ACC112 (cell line): ENCODE data around the gene RCOR2.

Experiments
- H2AFZ ChIP-seq: fragments of 200-600 bp; sonication (generic); one replicate; pipeline ENCODE4 v1.6.0; 2017; ENCODE audit warnings: antibody characterized with exemption, low read length; ENCODE audit not compliant: unreplicated experiment
- H3K27ac ChIP-seq: fragments of 200-600 bp; sonication (generic); 2 replicates; pipeline ENCODE4 v1.5.1; 2014; ENCODE audit warnings: low read depth, mild to moderate bottlenecking, antibody characterized with exemption, low read length, moderate library complexity
- H3K27me3 ChIP-seq: fragments of 200-600 bp; sonication (generic); 2 replicates; pipeline ENCODE4 v1.6.1; 2014; ENCODE audit warnings: mild to moderate bottlenecking, antibody characterized with exemption, low read length, moderate library complexity, mixed read lengths; ENCODE audit not compliant: insufficient read depth
- H3K36me3 ChIP-seq: fragments of 200-600 bp; sonication (generic); 2 replicates; pipeline ENCODE4 v1.6.1; 2016; ENCODE audit warnings: mild to moderate bottlenecking, antibody characterized with exemption, low read length, moderate library complexity, mixed read lengths; ENCODE audit not compliant: insufficient read depth
- H3K4me1 ChIP-seq: fragments of 200-600 bp; sonication (generic); one replicate; pipeline ENCODE4 v1.6.1; 2016; ENCODE audit warnings: low read length, mixed read lengths; ENCODE audit not compliant: insufficient read depth, unreplicated experiment, control insufficient read depth
- H3K4me3 ChIP-seq: fragments of 200-600 bp; sonication (generic); 2 replicates; pipeline ENCODE4 v1.5.1; 2014; ENCODE audit warnings: mild to moderate bottlenecking, low read depth, low read length
- H3K79me2 ChIP-seq: fragments of 200-600 bp; sonication (generic); one replicate; pipeline ENCODE4 v1.6.0; 2016; ENCODE audit warnings: low read length; ENCODE audit not compliant: control insufficient read depth, unreplicated experiment, insufficient read depth

The RCOR2 gene

DNA sequence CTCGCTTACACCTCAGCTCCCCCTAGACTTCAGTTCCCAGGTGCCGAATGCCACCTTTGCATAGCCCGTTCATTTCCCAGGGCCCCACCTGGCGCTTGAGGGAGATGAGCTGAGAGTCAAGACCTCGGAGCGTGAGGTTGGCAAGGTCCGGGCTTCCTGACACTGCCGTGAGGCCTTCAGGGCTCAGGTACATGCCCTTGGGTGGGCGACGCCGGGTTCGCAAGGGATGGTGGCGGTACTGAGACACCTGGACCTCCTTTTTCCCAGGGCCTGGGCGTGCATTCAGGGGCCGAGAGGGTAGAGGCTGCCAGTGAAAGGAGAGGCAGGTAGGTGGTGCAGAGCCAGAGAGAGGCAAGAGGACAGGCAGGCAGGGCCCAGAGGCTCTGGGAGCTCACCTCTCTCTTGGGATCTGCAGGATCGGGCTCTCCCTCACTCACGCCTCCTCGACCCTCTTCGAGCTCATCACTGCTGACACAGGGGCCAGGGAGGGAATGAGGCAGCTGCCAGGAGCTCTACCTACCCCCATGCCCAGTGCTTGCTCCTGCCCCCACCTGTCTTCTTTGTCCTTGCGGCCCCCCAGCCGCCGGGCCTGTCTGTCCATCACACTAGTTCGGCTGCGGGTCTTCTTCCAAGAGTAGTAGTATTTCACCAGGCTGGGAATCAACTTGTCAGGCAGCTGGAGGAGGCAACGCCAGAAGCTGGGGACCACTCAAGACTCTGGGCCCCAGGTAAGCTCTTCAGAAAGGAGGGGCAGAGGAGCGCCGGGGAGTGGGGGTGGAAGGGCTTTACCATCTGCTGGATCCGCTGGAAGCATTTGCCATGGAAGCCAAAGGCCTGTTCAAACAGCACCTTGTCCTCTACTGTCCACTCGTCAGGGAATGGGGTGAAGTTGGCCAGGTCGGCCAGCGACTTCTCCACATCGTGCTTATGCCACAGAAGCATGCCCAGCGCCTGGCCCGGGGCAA is 2.8 kb downstream of the RCOR2 start:
- H3K27ac ChIP-seq = no peak overlapping the region
- H3K4me1 ChIP-seq = peaks cover 17% of the 10 kb centered on the region
- no peaks in the 10 kb centered on the region for H3K79me2 ChIP-seq
- no peaks in the 10 kb centered on the region for H3K36me3 ChIP-seq
- no peak overlapping the region for H2AFZ ChIP-seq
- H3K4me3 ChIP-seq = no peak overlapping the region
- H3K27me3 ChIP-seq = no peaks in the 10 kb centered on the region

DNA sequence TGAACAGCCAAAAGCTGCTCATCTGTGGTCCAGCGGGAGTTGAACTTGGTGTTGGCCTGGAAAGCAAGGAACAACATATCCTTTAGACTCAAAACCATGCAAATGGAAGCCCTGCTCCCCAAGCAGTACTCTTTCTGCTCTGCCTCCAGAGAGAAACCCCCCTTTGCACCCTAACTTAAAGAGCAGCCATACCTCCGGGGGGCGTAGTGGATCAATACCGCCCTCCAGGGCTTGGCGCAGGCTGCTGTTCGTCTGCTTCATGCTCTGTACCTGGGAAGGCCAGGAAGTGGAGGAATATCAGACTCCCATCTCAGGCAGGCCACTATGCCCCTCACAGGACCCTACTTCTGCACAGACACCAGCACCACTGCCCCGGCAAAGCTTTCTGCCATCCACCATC is 4.3 kb downstream of the RCOR2 start:
- Histone ChIP-seq H3K36me3 (no peaks in the 10 kb centered on the region), H3K79me2 (no peaks in the 10 kb centered on the region), H2AFZ (no peak overlapping the region), H3K27ac (no peak overlapping the region), H3K27me3 (no peaks in the 10 kb centered on the region), H3K4me3 (no peak overlapping the region), H3K4me1 (peaks cover 5% of the 10 kb centered on the region)

DNA sequence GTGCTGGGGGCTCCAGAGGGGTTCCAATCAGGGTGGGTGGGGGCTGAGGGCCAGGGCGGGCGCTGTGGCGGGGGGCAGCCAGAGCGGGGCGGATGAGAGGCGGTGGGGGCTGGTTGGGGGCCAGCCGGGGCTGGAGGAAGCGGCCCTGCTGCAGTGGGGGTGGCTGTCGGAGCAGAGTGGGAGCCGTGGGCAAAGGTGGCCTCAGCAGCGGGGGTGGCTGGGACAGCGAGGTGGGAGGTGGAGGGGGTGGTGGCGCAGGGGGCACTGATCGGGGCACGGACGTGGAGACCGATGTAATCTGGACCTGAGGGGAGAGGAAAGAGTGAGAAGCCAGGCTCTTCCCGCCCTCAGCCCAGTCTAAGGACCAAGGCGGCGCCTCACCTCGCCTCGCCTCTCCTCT is 5.1 kb downstream of the RCOR2 start:
- no peaks in the 10 kb centered on the region for H3K36me3 ChIP-seq
- H3K4me1 ChIP-seq = no peaks in the 10 kb centered on the region

DNA sequence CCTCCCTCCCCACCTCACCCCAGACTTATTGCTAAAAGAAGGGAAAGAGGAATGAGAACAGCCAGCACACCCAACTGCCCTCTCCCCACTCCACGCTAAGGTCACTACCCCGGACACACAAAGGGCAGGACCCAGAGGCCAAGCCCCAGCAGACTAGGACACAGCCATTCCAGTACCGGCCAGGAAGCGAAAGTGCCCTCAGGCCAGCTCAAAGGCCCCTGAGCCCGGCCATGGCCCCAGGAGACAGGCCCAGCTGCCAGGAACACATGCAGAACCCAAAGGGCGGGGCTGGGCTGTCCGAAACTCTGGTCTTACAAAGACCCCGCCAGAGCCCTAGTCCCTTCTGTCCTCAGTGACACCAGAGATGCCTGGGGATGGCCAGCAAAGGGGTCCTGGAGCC is 5.5 kb downstream of the RCOR2 start:
- Histone ChIP-seq H3K36me3 (no peaks in the 10 kb centered on the region), H3K27ac (no peak overlapping the region), H3K79me2 (no peaks in the 10 kb centered on the region), H3K4me1 (no peaks in the 10 kb centered on the region), H3K4me3 (no peak overlapping the region), H2AFZ (no peak overlapping the region), H3K27me3 (no peaks in the 10 kb centered on the region)

More for the DNA sequence above, 5.1 kb downstream of the RCOR2 start:
- Histone ChIP-seq H2AFZ (no peak overlapping the region), H3K4me3 (no peak overlapping the region), H3K27me3 (no peaks in the 10 kb centered on the region), H3K79me2 (no peaks in the 10 kb centered on the region), H3K27ac (no peak overlapping the region)

DNA sequence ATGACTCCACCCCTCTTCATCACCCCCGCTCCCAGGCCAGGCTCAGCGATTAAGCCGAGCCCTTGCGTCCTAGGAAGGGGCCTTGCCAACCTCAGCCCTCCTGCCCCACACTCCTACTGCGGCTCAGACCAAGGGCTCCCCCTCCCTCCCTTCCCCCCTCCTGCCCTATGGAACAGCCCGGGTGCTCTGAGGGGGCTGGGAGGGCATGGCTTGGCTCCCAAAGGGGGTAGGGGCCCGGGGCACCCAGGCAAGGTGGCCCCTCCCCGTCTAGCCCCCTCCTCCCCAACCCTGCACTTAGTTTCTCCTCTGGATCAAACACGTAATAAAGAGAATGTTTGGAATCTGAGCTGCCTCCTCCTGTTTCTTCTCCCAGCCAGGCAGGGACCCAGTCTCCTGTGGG is 6.3 kb downstream of the RCOR2 start:
- Histone ChIP-seq H3K36me3 (no peaks in the 10 kb centered on the region), H2AFZ (no peak overlapping the region), H3K27ac (no peak overlapping the region), H3K4me3 (no peak overlapping the region), H3K27me3 (no peaks in the 10 kb centered on the region), H3K79me2 (no peaks in the 10 kb centered on the region), H3K4me1 (no peaks in the 10 kb centered on the region)

GRCh38 chr11:63909591-63910506 is 7.1 kb downstream of the RCOR2 start:
- Histone ChIP-seq H3K27ac (no peak overlapping the region), H2AFZ (no peak overlapping the region), H3K27me3 (no peaks in the 10 kb centered on the region), H3K4me3 (no peak overlapping the region), H3K36me3 (no peaks in the 10 kb centered on the region), H3K4me1 (no peaks in the 10 kb centered on the region), H3K79me2 (no peaks in the 10 kb centered on the region)

GRCh38 chr11:63908631-63909401 is 8.1 kb downstream of the RCOR2 start:
- no peaks in the 10 kb centered on the region for H3K4me1 ChIP-seq
- no peaks in the 10 kb centered on the region for H3K79me2 ChIP-seq
- peaks cover 3% of the 10 kb centered on the region; the same call in 1 of the 2 replicates for H3K36me3 ChIP-seq
- H3K4me3 ChIP-seq = no peak overlapping the region
- no peak overlapping the region for H3K27ac ChIP-seq
- no peaks in the 10 kb centered on the region for H3K27me3 ChIP-seq
- H2AFZ ChIP-seq = no peak overlapping the region

DNA sequence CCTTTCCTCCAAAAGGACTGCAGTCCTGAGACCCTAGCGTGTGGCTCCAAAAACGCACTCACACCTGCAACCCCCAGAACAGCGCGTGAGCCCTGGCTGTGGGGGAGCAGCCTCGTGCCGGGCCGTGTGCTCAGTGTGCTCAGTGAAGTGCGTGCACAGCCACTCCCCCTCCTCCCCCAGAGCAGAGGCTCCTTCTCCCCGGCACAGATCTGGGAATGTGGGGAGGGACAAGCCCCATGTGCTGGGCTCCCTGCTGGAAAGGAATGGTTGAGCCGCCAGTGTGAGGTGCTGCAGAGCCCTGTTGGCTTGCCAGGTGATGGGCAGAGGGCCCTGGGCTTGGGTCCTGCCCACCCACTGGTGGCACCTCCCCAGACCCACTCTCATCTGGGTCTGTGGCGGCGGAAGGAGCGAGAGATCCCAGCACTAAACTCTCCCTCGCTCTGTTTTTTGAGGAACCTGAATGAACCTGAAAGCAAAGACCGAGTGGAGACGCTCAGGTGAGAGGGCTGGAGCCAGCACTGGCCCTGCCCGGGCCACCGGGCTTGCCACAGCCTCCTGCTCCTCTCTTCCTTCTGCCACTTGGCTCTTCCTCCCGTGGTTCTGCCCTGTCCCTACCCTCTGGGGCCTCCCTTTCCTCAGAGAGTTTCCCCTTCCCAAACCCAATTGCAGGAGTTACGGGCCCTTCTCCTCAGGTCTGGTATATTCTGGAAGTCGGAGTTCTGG is 9.0 kb downstream of the RCOR2 start:
- H3K79me2 ChIP-seq = no peaks in the 10 kb centered on the region
- H3K27ac ChIP-seq = no peak overlapping the region
- H2AFZ ChIP-seq = no peak overlapping the region
- H3K27me3 ChIP-seq = no peaks in the 10 kb centered on the region
- H3K4me1 ChIP-seq = no peaks in the 10 kb centered on the region
- H3K4me3 ChIP-seq = no peak overlapping the region
- peaks cover 3% of the 10 kb centered on the region; the same call in 1 of the 2 replicates for H3K36me3 ChIP-seq

DNA sequence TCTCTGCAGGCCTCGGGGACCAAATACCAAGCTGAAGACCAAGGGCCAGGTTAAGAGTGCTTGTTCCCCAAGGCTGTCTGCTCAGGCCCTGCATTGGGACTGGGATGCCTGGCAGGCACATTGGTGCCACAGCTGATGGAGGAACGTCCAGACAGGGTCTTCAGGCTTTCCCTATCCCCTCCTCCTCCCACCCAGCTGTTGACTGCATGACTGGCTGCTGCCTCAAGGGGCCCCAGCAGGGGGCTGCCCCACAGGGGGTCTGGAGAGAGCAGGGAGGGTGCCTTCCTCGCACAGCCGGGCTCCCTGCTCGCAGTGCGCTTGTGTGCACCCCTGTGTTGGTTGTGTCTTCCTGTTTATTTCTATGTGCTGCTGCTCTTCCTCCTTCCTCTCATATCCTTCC is 9.9 kb downstream of the RCOR2 start:
- H3K36me3 ChIP-seq = peaks cover 7% of the 10 kb centered on the region; the same call in 1 of the 2 replicates

More for the DNA sequence above, 9.9 kb downstream of the RCOR2 start:
- no peak overlapping the region for H3K27ac ChIP-seq
- H3K27me3 ChIP-seq = no peaks in the 10 kb centered on the region
- no peak overlapping the region for H3K4me3 ChIP-seq
- no peaks in the 10 kb centered on the region for H3K4me1 ChIP-seq
- H2AFZ ChIP-seq = no peak overlapping the region
- H3K79me2 ChIP-seq = no peaks in the 10 kb centered on the region
